K562 (cell line): ENCODE results near the gene LIMCH1. TPM values are rescaled to one million over a fixed set of nuclear protein-coding genes. Genes with fewer than 3 reads are reported as not detected.
A peak's percentile ranks its signal among the peaks of the same experiment; 100 is the strongest.

Experiments
- BHLHE40 ChIP-seq: IDR thresholded peaks from 2 replicates; pipeline ENCODE4 v1.6.1; 2011; ENCODE audit warnings: low read length, improper control_type of control experiment
- CXXC5 ChIP-seq: fragments of 250-450 bp; sonication (Bioruptor Pico); IDR thresholded peaks from 2 replicates; pipeline ENCODE4 v1.8.0; 2022; ENCODE audit warnings: inconsistent platforms, mild to moderate bottlenecking, moderate library complexity
- DLX4 ChIP-seq: fragments of 250-450 bp; sonication (Bioruptor Pico); IDR thresholded peaks from 2 replicates; pipeline ENCODE4 v1.6.1; 2021; ENCODE audit warnings: mild to moderate bottlenecking
- ERF ChIP-seq: fragments of 450-650 bp; formaldehyde crosslinking; IDR thresholded peaks from 2 replicates; pipeline ENCODE4 v1.4.0; 2020; ENCODE audit warnings: mild to moderate bottlenecking, mixed read lengths
- HCFC1 ChIP-seq: IDR thresholded peaks from 2 replicates; pipeline ENCODE4 v1.6.1; 2012; ENCODE audit warnings: low read depth, low read length, improper control_type of control experiment
- MITF ChIP-seq: IDR thresholded peaks from 2 replicates; pipeline ENCODE4 v1.6.1; 2014; ENCODE audit warnings: antibody characterized with exemption
- POLR2A ChIP-seq: fragments of 450-650 bp; conservative IDR thresholded peaks from 2 replicates; pipeline ENCODE4 v1.6.1; 2016
- RAD21 ChIP-seq, 2 experiments: fragments of 250-450 bp in 1 of 2; fragments of 450-650 bp in 1 of 2; sonication (Bioruptor Pico) in 1 of 2; formaldehyde crosslinking in 1 of 2; IDR thresholded peaks in 1 of 2; conservative IDR thresholded peaks in 1 of 2; 2 replicates each; pipeline versions ENCODE4 v1.4.0 to v1.8.0; 2020 to 2022; ENCODE audit warnings: mild to moderate bottlenecking in 2 of 2, moderate library complexity in 1 of 2
- RB1 ChIP-seq: fragments of 450-650 bp; IDR thresholded peaks from 2 replicates; pipeline ENCODE4 v1.6.1; 2017; ENCODE audit warnings: low read depth, mild to moderate bottlenecking
- REST ChIP-seq, 2 experiments: fragments of 450-650 bp; formaldehyde crosslinking in 1 of 2; IDR thresholded peaks; 2 replicates each; pipeline versions ENCODE4 v1.4.0 to v1.6.1; 2014 to 2020; ENCODE audit warnings: mild to moderate bottlenecking in 2 of 2, borderline replicate concordance in 1 of 2, low read depth in 1 of 2
- SMC3 ChIP-seq: conservative IDR thresholded peaks from 2 replicates; pipeline ENCODE4 v1.6.1; 2011; ENCODE audit warnings: low read depth, low read length, improper control_type of control experiment; ENCODE audit not compliant: insufficient read depth
- USF2 ChIP-seq: sonication (generic); formaldehyde crosslinking; IDR thresholded peaks from 2 replicates; pipeline ENCODE4 v1.5.0; 2020; ENCODE audit warnings: missing genetic modification reagents
- ZBTB7A ChIP-seq: IDR thresholded peaks from 2 replicates; pipeline ENCODE4 v1.6.1; 2011; ENCODE audit warnings: low read depth, mild to moderate bottlenecking, low read length, moderate library complexity, borderline replicate concordance; ENCODE audit not compliant: control insufficient read depth
- ZNF655 ChIP-seq: fragments of 250-450 bp; sonication (Bioruptor Pico); IDR thresholded peaks from 2 replicates; pipeline ENCODE4 v1.5.0; 2021
- ZSCAN32 ChIP-seq: fragments of 450-650 bp; formaldehyde crosslinking; IDR thresholded peaks from 2 replicates; pipeline ENCODE4 v1.4.0; 2020; ENCODE audit warnings: mild to moderate bottlenecking, moderate library complexity
- polyA plus RNA-seq, 8 experiments: library from polyadenylated mRNA; depleted of rRNA in 4 of 8; stranded (reverse) in 5 of 8; unstranded in 3 of 8; fragments of >200 nt; fragmentation: Nextera tagmentation in 2 of 8; fragmentation: Illumina TruSeq in 1 of 8; extraction: Ambion mirVana in 2 of 8; extraction: Trizol in 1 of 8; gene quantifications; 2 replicates each; pipeline versions ENCODE4 v1.2.1 to v1.2.3, GENCODE V29; 2011 to 2014; ENCODE audit warnings: inconsistent platforms in 1 of 8, missing spikeins in 1 of 8
- total RNA-seq, 7 experiments: library from RNA; depleted of rRNA in 6 of 7; stranded (reverse); fragments of >200 nt in 6 of 7; fragmentation: Illumina TruSeq in 2 of 7; extraction: Trizol in 2 of 7; gene quantifications; 2 replicates each; pipeline versions ENCODE4 v1.2.1 to v1.2.3, GENCODE V29; 2011 to 2021; ENCODE audit warnings: low replicate concordance in 1 of 7

Gene LIMCH1
- total and polyA plus RNA-seq, 9 of the 15 experiments (the other 6 are each of a cell fraction or from before 2014, with no cell fraction given) = 0.35 TPM; not detected in 8

- TF ChIP-seq ZNF655 (CRISPR knock-in tag) (no peak), REST (IDR thresholded peaks at IDR 0.05; ENCODE audit: borderline replicate concordance) (peak; percentile 46; the same call in 1 of the 2 replicates), REST (CRISPR knock-in tag; IDR thresholded peaks at IDR 0.05; ENCODE audit: low read depth) (no peak), ERF (CRISPR knock-in tag) (no peak), ZBTB7A (peak; percentile 63; the same call in 1 of the 2 replicates), BHLHE40 (0 out of 2 replicates have a peak, but pooled peaks have one; percentile 18), MITF (peak; percentile 78), DLX4 (no peak), USF2 (CRISPR knock-in tag) (0 out of 2 replicates have a peak, but pooled peaks have one; percentile 13), POLR2A (no peak), HCFC1 (no peak), CXXC5 (CRISPR knock-in tag) (peak; percentile 33; the same call in 1 of the 2 replicates), RB1 (peak; percentile 56; the same call in 1 of the 2 replicates), ZSCAN32 (CRISPR knock-in tag) (no peak), SMC3 (peak; percentile 56), RAD21 (CRISPR knock-in tag; conservative IDR thresholded peaks at IDR 0.05 in 1 of 2, IDR thresholded peaks at IDR 0.05 in 1 of 2) (peak; percentile 42 to 64)
Measured at GRCh38 chr4:41644288-41644914, 106.4 kb downstream of the LIMCH1 start (continued).
